ENCODE data around the gene EIF2B5.
"Not testable (repeated sequence)": the region's sequence is repeated elsewhere in the genome, so short reads cannot be mapped to it uniquely, and the experiment has no call there.

EIF2B5 gene

DNA sequence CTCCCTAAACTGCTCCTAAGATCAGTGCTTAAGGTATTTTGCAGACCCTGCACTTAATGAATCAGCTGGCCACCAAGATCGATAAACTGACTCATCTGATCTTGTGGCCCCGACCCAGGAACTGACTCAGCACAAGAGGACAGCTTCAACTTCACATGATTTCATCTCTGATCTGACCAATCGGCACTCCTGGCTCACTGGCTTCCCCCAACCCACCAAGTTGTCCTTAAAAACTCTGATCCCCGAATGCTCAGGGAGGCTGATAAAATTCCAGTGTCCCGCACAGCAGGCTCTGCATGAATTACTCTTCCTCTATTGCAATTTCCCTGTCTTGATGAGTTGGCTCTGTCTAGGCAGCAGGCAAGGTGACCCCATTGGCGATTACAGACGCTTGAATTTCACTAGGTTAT is 24.8 kb upstream of the EIF2B5 start:
- Histone ChIP-seq H3K36me3 (ENCODE audit: control insufficient read depth in 4 of 4, insufficient read depth in 4 of 4, low read length in 3 of 4) (no peaks in the 10 kb centered on the region), H3K27me3 (replicated peaks in 2 of 5; ENCODE audit: control insufficient read depth in 4 of 5, insufficient read depth in 5 of 5, low read length in 4 of 5) (no peaks in the 10 kb centered on the region), H3K27ac (ENCODE audit: insufficient read depth in 1 of 2, low read depth in 1 of 2, low read length in 2 of 2, poor library complexity in 1 of 2, severe bottlenecking in 2 of 2) (no peak overlapping the region), H3K4me1 (ENCODE audit: control extremely low read depth in 1 of 4, control insufficient read depth in 4 of 4, insufficient read depth in 4 of 4, low read length in 3 of 4) (no peaks in the 10 kb centered on the region), H3K9me3 (ENCODE audit: control extremely low read depth in 1 of 5, control insufficient read depth in 4 of 5, insufficient read depth in 2 of 5, low read depth in 1 of 5, low read length in 4 of 5) (no peaks in the 10 kb centered on the region), H3K4me3 (ENCODE audit: control insufficient read depth in 1 of 7, extremely low read depth in 1 of 7, insufficient read depth in 4 of 7, low read depth in 2 of 7, low read length in 6 of 7) (no peak overlapping the region)
- no peak for DNase-seq
- ChIA-PET CTCF (no interaction called here), POLR2A (no interaction called here)
- 74% methylated on average over 5 of the region's 7 CpGs for WGBS (ENCODE audit: insufficient coverage)

DNA sequence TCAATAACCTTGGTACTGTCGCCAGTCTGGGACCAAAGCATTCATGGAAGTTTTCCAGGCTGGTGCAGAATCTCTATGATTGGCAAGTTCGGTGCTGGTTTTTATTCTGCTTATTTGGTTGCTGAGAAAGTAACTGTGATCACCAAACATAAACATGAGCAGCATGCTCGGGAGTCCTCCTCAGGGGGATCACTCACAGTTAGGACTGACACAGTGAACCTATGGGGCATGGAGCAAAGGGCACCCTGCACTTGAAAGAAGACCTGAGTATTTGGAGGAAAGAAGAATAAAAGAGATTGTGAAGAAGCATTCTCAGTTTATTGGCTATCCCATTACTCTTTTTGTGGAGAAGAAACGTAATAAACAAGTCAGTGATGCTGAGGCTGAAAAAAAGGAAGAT is 19.1 kb upstream of the EIF2B5 start:
- no peaks in the 10 kb centered on the region for H3K4me1 ChIP-seq (ENCODE audit: control extremely low read depth in 1 of 4, control insufficient read depth in 4 of 4, insufficient read depth in 4 of 4, low read length in 3 of 4)
- H3K9me3 ChIP-seq (ENCODE audit: control extremely low read depth in 1 of 5, control insufficient read depth in 4 of 5, insufficient read depth in 2 of 5, low read depth in 1 of 5, low read length in 4 of 5): no peaks in the 10 kb centered on the region
- WGBS (ENCODE audit: insufficient coverage): 93% methylated on average over 4 of the region's 4 CpGs
- H3K36me3 ChIP-seq (ENCODE audit: control insufficient read depth in 4 of 4, insufficient read depth in 4 of 4, low read length in 3 of 4): no peaks in the 10 kb centered on the region
- H3K27me3 ChIP-seq (replicated peaks in 2 of 5; ENCODE audit: control insufficient read depth in 4 of 5, insufficient read depth in 5 of 5, low read length in 4 of 5): no peaks in the 10 kb centered on the region
- ChIA-PET CTCF (interaction anchor here (0.7 to 1.3 kb wide), 6 partner anchors 7 to 219 kb away, joined by 3 to 4 read pairs (median 3); no protein-coding TSS in a partner anchor), POLR2A (no interaction called here)
- DNase-seq: no peak
- no peak overlapping the region for H3K27ac ChIP-seq (ENCODE audit: insufficient read depth in 1 of 2, low read depth in 1 of 2, low read length in 2 of 2, poor library complexity in 1 of 2, severe bottlenecking in 2 of 2)
- H3K4me3 ChIP-seq (ENCODE audit: control insufficient read depth in 1 of 7, extremely low read depth in 1 of 7, insufficient read depth in 4 of 7, low read depth in 2 of 7, low read length in 6 of 7): no peak overlapping the region

DNA sequence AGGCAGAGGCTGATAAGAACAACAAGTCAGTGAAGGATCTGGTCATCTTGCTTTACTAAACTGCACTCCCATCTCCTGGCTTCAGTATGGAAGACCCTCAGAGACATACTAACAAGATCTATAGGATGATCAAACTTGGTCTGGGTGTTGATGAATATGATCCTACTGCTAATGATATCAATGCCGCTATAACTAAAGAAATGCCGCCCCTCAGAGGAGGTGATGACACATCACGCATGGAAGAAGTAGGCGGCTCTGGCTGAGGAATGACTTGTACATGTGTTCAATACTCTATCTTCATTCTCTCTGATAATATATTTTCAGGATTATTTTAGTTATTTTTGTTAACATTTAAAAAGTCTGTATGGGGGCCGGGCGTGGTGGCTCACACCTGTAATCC is 17.5 kb upstream of the EIF2B5 start:
- Histone ChIP-seq H3K4me3 (ENCODE audit: control insufficient read depth in 1 of 7, extremely low read depth in 1 of 7, insufficient read depth in 4 of 7, low read depth in 2 of 7, low read length in 6 of 7) (no peak overlapping the region), H3K27ac (ENCODE audit: insufficient read depth in 1 of 2, low read depth in 1 of 2, low read length in 2 of 2, poor library complexity in 1 of 2, severe bottlenecking in 2 of 2) (no peak overlapping the region), H3K4me1 (ENCODE audit: control extremely low read depth in 1 of 4, control insufficient read depth in 4 of 4, insufficient read depth in 4 of 4, low read length in 3 of 4) (no peaks in the 10 kb centered on the region), H3K27me3 (replicated peaks in 2 of 5; ENCODE audit: control insufficient read depth in 4 of 5, insufficient read depth in 5 of 5, low read length in 4 of 5) (no peaks in the 10 kb centered on the region), H3K9me3 (ENCODE audit: control extremely low read depth in 1 of 5, control insufficient read depth in 4 of 5, insufficient read depth in 2 of 5, low read depth in 1 of 5, low read length in 4 of 5) (no peaks in the 10 kb centered on the region), H3K36me3 (ENCODE audit: control insufficient read depth in 4 of 4, insufficient read depth in 4 of 4, low read length in 3 of 4) (no peaks in the 10 kb centered on the region)
- ChIA-PET CTCF (interaction anchor here (1.0 to 1.2 kb wide), 2 partner anchors 55 to 177 kb away, joined by 3 read pairs; no protein-coding TSS in a partner anchor), POLR2A (no interaction called here)
- peak in 1 of 3 donors; percentile 23 for DNase-seq
- WGBS (ENCODE audit: insufficient coverage): 100% methylated on average over 2 of the region's 6 CpGs

DNA sequence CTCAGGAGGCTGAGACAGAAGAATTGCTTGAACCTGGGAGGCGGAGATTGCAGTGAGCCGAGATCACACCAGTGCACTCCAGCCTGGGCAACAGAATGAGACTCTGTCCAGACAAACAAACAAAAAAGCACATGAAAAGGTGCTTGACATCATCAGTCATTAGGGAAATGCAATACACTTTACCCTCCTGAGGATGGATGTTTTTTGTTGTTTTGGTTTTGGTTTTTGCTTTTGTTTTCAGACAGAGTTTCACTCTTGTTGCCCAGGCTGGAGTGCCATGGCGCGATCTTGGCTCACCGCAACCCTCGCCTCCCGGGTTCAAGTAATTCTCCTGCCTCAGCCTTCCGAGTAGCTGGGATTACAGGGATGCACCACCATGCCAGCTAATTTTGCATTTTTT is 14.1 kb upstream of the EIF2B5 start:
- H3K4me1 ChIP-seq (ENCODE audit: control extremely low read depth in 1 of 4, control insufficient read depth in 4 of 4, insufficient read depth in 4 of 4, low read length in 3 of 4); DNase-seq; H3K27ac ChIP-seq (ENCODE audit: insufficient read depth in 1 of 2, low read depth in 1 of 2, low read length in 2 of 2, poor library complexity in 1 of 2, severe bottlenecking in 2 of 2); H3K27me3 ChIP-seq (replicated peaks in 2 of 5; ENCODE audit: control insufficient read depth in 4 of 5, insufficient read depth in 5 of 5, low read length in 4 of 5); H3K36me3 ChIP-seq (ENCODE audit: control insufficient read depth in 4 of 4, insufficient read depth in 4 of 4, low read length in 3 of 4); H3K9me3 ChIP-seq (ENCODE audit: control extremely low read depth in 1 of 5, control insufficient read depth in 4 of 5, insufficient read depth in 2 of 5, low read depth in 1 of 5, low read length in 4 of 5); H3K4me3 ChIP-seq (ENCODE audit: control insufficient read depth in 1 of 7, extremely low read depth in 1 of 7, insufficient read depth in 4 of 7, low read depth in 2 of 7, low read length in 6 of 7): not testable (repeated sequence)
- CTCF ChIA-PET: interaction anchor here (1.0 kb wide), 1 partner anchor 16 kb away, joined by 3 read pairs; no protein-coding TSS in a partner anchor
- 93% methylated on average over 4 of the region's 8 CpGs for WGBS (ENCODE audit: insufficient coverage)
- POLR2A ChIA-PET: interaction anchor here (1.0 kb wide), 1 partner anchor 14 kb away, joined by 3 read pairs; the partner anchor contains the start of gene EIF2B5

DNA sequence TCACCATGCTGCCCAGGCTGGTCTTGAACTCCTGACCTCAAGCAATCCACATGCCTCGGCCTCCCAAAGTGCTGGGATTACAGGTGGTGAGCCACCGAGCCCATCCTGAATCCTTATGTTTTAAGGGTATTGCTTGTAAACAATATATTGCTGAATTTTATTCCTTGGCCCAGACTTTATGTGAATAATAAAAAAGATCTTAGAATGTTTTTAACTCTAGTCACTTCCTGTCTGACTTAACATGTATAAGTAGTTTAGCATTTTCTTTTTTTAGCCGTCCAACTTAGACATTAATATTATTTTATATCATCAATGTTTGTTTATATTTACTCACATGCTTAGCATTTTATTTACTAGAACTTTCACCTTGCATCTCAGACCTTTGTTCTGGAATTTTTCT is 9.2 kb upstream of the EIF2B5 start:
- Histone ChIP-seq H3K4me1 (ENCODE audit: control extremely low read depth in 1 of 4, control insufficient read depth in 4 of 4, insufficient read depth in 4 of 4, low read length in 3 of 4) (no peaks in the 10 kb centered on the region), H3K36me3 (ENCODE audit: control insufficient read depth in 4 of 4, insufficient read depth in 4 of 4, low read length in 3 of 4) (no peaks in the 10 kb centered on the region), H3K27ac (ENCODE audit: insufficient read depth in 1 of 2, low read depth in 1 of 2, low read length in 2 of 2, poor library complexity in 1 of 2, severe bottlenecking in 2 of 2) (no peak overlapping the region), H3K27me3 (replicated peaks in 2 of 5; ENCODE audit: control insufficient read depth in 4 of 5, insufficient read depth in 5 of 5, low read length in 4 of 5) (no peaks in the 10 kb centered on the region), H3K4me3 (ENCODE audit: control insufficient read depth in 1 of 7, extremely low read depth in 1 of 7, insufficient read depth in 4 of 7, low read depth in 2 of 7, low read length in 6 of 7) (no peak overlapping the region), H3K9me3 (ENCODE audit: control extremely low read depth in 1 of 5, control insufficient read depth in 4 of 5, insufficient read depth in 2 of 5, low read depth in 1 of 5, low read length in 4 of 5) (no peaks in the 10 kb centered on the region)
- ChIA-PET CTCF (no interaction called here), POLR2A (no interaction called here)
- DNase-seq: no peak
- 100% methylated on average over 1 of the region's 3 CpGs for WGBS (ENCODE audit: insufficient coverage)

DNA sequence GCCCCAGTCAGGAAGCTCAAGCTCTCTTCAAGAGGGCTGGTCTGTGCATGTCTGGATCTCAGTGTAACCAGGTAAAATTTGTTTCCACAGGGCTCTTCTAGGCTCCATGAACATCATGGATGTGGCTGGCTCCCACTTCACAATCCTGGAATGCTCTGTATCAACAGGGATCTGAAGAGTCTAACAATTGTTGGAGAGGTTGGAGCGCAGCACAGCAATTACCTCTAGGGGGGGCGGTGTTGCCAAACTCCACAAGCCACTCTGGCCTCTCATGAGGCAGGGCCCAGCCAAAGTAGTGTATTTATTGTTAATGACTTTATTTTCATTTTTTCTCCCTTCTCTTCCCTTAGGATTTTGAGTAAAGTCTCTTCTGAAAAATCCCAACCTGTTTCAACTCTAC is 6.1 kb upstream of the EIF2B5 start:
- no peaks in the 10 kb centered on the region for H3K36me3 ChIP-seq (ENCODE audit: control insufficient read depth in 4 of 4, insufficient read depth in 4 of 4, low read length in 3 of 4)
- no peak overlapping the region for H3K27ac ChIP-seq (ENCODE audit: insufficient read depth in 1 of 2, low read depth in 1 of 2, low read length in 2 of 2, poor library complexity in 1 of 2, severe bottlenecking in 2 of 2)
- peak in 2 of 3 donors; percentile 22 to 25 for DNase-seq
- H3K4me1 ChIP-seq (ENCODE audit: control extremely low read depth in 1 of 4, control insufficient read depth in 4 of 4, insufficient read depth in 4 of 4, low read length in 3 of 4): peaks cover 0 to 6% (median 5%) of the 10 kb centered on the region in 4 experiments
- WGBS (ENCODE audit: insufficient coverage): 83% methylated on average over 1 of the region's 2 CpGs
- POLR2A ChIA-PET: no interaction called here
- H3K9me3 ChIP-seq (ENCODE audit: control extremely low read depth in 1 of 5, control insufficient read depth in 4 of 5, insufficient read depth in 2 of 5, low read depth in 1 of 5, low read length in 4 of 5): no peaks in the 10 kb centered on the region
- CTCF ChIA-PET: interaction anchor here (1.6 kb wide), 2 partner anchors 114 to 233 kb away, joined by 4 read pairs; no protein-coding TSS in a partner anchor
- no peak overlapping the region for H3K4me3 ChIP-seq (ENCODE audit: control insufficient read depth in 1 of 7, extremely low read depth in 1 of 7, insufficient read depth in 4 of 7, low read depth in 2 of 7, low read length in 6 of 7)
- H3K27me3 ChIP-seq (replicated peaks in 2 of 5; ENCODE audit: control insufficient read depth in 4 of 5, insufficient read depth in 5 of 5, low read length in 4 of 5): no peaks in the 10 kb centered on the region

DNA sequence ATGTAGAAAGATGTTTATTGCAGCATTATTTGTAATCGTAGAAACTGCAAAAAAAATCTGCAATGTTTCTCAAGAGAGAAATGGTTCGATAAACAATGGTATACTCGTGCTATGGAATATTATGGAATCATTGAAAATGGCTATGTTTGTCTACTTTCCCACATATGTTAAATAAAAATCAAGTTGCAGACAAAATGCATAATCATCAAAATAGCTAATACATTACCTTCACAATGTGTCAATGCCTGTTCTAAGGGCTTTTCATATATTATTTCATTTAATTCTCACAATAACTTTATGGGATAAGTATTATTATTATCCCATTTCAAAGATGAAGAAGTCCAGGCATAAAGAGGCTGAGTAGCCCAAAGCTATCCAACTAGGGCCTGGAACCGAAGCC is 2.2 kb upstream of the EIF2B5 start:
- 100% methylated on average over 1 of the region's 4 CpGs for WGBS (ENCODE audit: insufficient coverage)
- Histone ChIP-seq H3K4me3 (ENCODE audit: control insufficient read depth in 1 of 7, extremely low read depth in 1 of 7, insufficient read depth in 4 of 7, low read depth in 2 of 7, low read length in 6 of 7) (no peak overlapping the region), H3K27me3 (replicated peaks in 2 of 5; ENCODE audit: control insufficient read depth in 4 of 5, insufficient read depth in 5 of 5, low read length in 4 of 5) (no peaks in the 10 kb centered on the region), H3K9me3 (ENCODE audit: control extremely low read depth in 1 of 5, control insufficient read depth in 4 of 5, insufficient read depth in 2 of 5, low read depth in 1 of 5, low read length in 4 of 5) (no peaks in the 10 kb centered on the region), H3K27ac (ENCODE audit: insufficient read depth in 1 of 2, low read depth in 1 of 2, low read length in 2 of 2, poor library complexity in 1 of 2, severe bottlenecking in 2 of 2) (no peak overlapping the region), H3K4me1 (ENCODE audit: control extremely low read depth in 1 of 4, control insufficient read depth in 4 of 4, insufficient read depth in 4 of 4, low read length in 3 of 4) (peaks cover 14 to 29% (median 21%) of the 10 kb centered on the region in 4 experiments), H3K36me3 (ENCODE audit: control insufficient read depth in 4 of 4, insufficient read depth in 4 of 4, low read length in 3 of 4) (peaks cover under 1 to 11% (median 2%) of the 10 kb centered on the region in 4 experiments)
- DNase-seq: no peak
- ChIA-PET CTCF (interaction anchor here (0.8 to 2.7 kb wide), 3 partner anchors 11 to 235 kb away, joined by 3 to 10 read pairs (median 3); no protein-coding TSS in a partner anchor), POLR2A (no interaction called here)
